HG03558 (cell line): Measurements from ENCODE around the gene ACTN1.

Experiments
- ATAC-seq: cut with Tn5 transposase; IDR thresholded peaks from one replicate; pipeline ENCODE4 v1.9.1; 2021; ENCODE audit warnings: moderate number of reproducible peaks; ENCODE audit not compliant: unreplicated experiment; ENCODE audit errors: extremely low read depth

The ACTN1 gene

DNA sequence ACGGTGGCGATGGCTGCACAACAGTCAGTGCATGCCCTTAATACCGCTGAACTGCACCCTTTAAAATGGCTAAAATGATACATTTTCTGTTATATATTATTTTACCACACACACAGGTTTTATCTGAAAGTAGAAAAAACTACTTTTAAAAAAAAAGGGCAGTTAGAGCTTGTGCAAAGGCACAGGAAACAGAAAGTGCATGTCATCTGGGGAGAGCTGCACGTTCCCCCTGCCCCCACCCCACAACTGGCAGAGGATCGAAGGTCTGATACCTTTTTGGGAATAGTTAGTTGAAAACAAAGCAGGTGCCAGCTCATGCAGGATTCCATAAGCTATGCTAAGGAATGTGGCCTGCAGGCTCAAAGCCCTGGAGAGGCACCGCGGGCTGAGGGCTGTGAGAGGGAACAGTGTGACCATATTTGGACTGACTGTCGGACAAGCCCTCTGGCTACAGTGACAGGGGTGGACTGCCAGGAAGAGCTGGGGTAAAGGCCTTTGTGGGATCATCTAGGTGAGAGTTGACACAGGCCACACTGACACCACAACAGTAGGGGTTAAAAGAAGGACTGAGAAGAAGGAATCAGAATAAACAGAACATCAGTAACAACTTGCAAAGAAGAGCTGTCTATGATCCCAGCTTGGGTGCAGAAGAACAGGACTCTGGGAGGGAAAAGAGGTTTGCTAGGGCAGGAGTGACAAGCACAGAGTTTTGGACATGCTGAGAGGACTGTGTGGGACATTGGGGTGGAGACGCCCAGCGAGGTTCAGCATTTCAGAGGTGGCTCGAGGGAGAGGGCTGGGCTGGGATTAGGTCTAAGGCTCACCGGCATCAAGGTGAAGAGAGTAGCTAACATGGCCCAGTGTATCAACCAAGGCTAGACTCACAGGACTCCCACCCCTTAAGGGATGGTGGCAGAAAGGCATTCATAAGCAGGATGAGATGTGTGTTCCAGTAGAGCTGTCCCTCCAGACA lies 54.6 kb downstream of the ACTN1 start:
- ATAC-seq, result no peak

- no peak for ATAC-seq
Observed at GRCh38 chr14:68922886-68923285, 56.2 kb downstream of the ACTN1 start.

GRCh38 chr14:68922201-68922621 lies 56.9 kb downstream of the ACTN1 start:
- no peak for ATAC-seq

- no peak for ATAC-seq
Observed at GRCh38 chr14:68921666-68922065, 57.4 kb downstream of the ACTN1 start.

- ATAC-seq, result no peak
Observed at GRCh38 chr14:68921049-68921448, 58.1 kb downstream of the ACTN1 start.

- ATAC-seq, result no peak
Observed at GRCh38 chr14:68919129-68919927, 59.8 kb downstream of the ACTN1 start.

DNA sequence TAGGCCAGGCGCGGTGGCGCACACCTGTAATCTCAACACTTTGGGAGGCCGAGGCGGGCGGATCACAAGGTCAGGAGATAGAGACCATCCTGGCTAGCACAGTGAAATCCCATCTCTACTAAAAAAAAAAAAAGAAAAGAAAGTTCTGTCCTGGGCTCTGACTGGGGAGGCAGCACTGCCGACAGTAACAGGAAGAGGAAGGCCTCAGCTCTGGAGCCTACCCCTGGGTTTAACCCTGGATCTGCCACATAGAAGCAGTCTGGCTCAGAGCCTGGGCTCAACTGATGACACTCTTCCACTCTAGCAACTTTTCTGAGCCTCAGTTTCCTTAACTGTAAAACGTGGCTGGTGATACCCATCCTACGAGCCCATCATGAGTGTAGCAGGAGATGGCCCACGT lies 60.5 kb downstream of the ACTN1 start:
- no peak for ATAC-seq

DNA sequence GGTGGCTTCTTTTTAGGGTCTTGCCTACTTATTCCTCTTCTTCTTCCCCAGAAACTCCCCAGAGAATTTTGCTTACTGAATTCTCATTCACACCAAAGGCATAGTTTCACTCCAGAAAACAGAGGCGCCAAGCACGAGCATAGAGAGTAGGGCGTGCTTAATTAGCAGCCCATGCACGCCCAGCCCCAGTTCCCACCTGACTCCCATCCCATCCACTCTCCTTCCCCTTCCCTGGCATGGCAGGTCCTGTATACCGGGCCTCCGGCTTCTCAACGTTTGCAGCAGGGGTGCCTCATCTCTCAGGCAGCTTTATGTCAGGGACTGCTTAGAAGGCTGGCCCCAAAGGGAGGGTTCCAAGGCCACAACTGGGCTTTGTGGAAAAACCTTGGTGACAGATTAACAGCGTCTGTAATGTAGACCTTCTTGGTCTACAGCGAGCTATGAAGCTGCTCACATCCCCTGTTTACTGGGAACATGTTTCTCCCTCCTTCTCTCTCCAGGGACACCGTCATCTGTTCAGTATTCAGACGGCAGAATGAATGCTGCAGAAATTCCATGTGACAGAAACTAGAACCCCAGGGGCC lies 62.7 kb downstream of the ACTN1 start:
- no peak for ATAC-seq

- no peak for ATAC-seq
Observed at GRCh38 chr14:68913516-68913915, 65.6 kb downstream of the ACTN1 start.

DNA sequence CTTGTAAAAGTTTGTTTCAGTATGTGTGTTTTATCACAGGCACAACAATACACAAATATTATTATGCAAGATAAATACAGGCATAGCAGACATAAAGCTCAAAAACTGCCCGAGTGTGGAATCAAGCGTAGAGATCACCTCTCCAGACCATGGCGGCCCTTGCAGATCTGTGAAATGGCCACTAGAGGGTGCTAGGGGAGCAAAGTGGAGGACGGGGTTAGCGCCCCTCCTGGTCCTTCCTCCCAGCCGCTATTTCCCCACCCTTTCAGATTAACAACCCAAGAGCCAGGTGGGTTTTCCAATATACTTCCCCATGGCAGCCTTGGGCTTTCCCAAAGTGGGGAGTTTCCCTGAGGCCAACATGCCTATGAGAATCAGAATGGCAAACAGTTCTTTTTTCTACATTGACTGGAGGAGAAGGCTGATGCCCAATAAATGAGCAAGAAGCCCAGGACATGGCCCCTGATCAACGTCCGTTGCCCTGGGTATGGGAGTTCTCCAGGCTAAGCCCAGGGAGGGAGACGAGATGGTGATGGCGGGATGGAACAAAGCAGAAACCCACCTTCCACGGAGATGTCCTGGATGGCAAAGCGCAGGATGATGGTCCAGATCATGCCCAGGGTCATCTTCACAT lies 67.4 kb downstream of the ACTN1 start:
- ATAC-seq, result no peak

GRCh38 chr14:68910540-68910939 lies 68.6 kb downstream of the ACTN1 start:
- ATAC-seq, result no peak

DNA sequence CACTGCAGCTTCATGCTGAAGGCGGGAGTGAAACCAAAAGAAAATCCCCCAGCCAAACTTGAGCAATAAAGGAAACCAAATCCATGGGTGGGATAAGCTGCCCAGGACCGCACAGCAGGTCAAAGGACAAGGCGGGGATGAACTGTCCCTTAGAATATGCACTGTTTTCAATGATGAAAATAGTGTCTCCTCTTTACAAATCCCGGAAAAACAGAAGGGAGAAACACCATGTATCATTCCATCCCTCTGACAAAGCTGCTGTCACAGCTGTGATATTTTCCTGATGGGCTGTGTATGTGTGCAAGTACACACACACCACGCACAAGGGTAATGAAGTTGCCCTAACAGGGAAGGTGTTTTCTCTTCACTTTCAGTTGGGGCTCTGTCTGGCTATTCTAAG lies 70.3 kb downstream of the ACTN1 start:
- no peak for ATAC-seq

DNA sequence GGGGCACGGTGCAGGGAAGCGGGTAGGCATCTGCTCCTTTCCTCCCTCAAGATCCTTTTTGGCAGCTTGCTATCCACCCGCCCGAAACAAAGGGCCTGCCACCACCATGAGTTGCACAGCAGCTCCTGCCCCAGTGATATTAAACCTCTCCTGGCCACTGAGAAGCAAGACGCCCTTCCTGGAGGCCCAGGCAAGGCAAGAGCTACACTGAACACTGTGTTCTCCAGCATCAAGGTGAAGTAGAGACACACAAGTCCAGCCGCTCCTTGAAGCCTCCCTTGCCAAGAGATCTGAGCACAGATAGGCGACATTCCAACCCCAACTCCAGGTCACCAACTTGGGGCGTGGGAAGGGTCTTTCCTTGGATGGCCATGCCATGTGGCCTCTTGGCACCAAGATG lies 70.9 kb downstream of the ACTN1 start:
- ATAC-seq, result no peak

DNA sequence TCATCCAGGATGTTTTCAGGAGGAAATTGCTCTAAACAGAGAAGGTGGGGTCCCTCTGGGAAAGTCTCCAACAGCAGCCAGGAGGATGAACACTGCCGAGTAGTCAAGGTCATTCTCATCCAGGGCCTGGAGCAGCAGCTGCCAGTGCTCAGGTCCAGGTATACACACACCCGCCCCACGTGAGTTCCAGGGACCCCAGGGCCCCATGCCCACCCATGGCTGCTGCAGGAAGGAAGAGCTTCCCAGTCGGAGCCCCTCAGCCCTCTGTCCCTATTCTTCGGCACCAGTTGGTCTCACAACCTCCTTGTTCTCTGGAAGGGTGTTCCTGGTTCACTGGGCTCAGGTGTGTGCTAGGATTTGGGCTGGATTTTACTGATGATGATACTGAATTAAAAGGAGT lies 72.7 kb downstream of the ACTN1 start:
- no peak for ATAC-seq

DNA sequence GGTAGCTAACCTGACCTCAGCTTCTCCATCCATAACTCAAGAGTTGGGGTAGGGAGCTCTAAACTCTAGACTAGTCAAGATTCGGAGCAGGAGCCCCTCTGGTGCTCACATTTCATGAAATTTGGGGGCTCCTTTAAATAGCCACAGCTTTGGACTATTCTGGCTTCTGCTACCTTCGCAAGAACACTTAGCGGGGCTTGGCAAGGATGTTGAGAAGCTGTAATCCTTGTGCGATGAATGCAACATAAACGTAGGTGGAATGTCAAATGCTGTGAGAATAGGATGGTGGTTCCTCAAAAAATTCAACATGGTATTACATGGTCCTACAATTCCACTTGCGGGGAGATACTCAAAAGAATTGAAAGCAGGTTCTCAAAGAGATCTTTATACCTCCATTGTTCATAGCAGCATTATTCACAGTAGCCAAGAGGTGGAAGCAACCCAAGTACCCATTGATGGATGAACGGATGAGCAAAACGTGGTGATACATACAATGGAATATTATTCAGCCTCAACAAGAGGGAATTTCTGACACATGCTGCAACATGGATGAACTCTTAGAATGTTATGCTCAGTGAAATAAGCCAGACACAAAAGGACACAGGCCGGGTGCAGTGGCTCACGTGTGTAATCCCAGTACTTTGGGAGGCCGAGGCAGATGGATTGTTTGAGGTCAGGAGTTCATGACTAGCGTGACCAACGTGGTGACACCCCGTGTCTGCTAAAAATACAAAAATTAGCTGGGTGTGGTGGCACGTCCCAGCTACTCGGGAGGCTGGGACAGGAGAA lies 73.8 kb downstream of the ACTN1 start:
- ATAC-seq, result no peak

DNA sequence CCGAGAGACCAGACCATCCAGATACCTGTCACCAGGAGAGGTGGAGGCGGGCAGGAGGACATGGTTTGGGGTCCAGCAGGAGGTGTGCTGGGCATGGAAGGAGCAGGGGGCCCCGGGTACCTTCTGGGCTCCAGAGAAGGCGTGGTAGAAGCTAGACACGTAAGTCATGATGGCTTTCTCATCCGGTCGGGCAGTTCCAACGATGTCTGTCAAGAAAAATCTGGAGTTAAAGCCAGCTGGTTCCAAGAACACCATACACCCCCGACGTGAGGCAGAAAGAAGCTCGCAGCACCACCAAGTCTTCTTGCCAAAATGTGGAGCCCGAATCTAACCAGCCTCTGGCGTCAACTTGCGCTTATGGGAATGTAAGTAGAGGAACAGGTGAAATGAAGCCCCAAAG lies 76.7 kb downstream of the ACTN1 start:
- ATAC-seq, result no peak

- no peak for ATAC-seq
Observed at GRCh38 chr14:68899033-68899603, 80.0 kb downstream of the ACTN1 start.

DNA sequence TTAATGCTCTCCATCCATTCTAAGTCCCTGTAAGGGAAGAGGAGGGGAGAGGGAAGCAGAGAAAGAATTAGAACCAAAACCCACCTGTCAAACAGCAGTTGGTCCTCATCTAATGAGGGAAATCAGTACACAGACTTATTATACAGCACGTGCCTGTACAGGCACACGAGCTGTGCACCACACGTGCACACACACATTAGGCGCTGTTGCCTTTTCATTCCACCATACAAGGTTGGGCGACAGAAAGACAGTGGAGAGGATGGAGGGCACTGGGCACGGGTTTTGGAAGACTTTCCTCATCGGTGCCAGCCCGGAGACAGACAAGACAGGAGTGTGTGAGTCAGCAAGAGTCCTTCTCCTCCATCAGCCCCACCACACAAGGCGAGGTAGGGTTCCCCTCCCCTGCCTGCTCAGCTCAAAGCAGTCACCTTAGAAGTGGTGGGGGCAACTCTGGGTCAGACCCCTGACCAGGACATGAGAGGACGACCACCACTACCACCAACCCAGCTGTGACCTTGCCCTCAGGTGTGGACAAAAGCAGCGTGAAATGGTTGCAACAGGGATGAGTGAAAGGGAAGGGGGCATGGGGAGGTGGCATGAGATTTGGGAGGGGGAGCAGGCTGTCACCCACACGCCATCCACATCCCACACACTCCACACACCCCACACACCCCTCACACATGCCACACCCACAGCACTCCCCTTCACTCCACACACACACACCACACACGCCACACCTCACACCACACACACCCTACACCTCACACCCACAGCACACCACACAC lies 80.7 kb downstream of the ACTN1 start:
- ATAC-seq, result no peak
